Measurements from ENCODE around the gene SEC16B.

DNA sequence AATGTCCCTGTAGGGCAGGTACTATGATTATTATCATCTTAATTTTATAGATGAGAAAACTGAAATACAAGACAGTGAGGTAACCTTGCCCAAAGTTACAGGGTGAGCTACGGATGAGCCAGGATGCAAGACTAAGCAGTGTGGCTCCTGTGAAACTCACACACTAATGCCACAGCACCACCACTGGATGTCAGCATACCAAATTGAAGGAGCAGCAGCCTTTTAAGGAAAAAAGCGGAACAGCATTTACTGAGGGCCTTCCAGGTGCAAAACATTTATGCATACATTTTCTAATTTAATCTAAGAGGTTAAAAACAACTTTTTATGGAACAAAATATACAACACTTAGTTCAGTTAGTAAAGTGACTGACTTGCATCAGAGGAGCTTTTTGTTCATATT, 41.7 kb downstream of the SEC16B start:
- TF ChIP-seq, protein P1, sequence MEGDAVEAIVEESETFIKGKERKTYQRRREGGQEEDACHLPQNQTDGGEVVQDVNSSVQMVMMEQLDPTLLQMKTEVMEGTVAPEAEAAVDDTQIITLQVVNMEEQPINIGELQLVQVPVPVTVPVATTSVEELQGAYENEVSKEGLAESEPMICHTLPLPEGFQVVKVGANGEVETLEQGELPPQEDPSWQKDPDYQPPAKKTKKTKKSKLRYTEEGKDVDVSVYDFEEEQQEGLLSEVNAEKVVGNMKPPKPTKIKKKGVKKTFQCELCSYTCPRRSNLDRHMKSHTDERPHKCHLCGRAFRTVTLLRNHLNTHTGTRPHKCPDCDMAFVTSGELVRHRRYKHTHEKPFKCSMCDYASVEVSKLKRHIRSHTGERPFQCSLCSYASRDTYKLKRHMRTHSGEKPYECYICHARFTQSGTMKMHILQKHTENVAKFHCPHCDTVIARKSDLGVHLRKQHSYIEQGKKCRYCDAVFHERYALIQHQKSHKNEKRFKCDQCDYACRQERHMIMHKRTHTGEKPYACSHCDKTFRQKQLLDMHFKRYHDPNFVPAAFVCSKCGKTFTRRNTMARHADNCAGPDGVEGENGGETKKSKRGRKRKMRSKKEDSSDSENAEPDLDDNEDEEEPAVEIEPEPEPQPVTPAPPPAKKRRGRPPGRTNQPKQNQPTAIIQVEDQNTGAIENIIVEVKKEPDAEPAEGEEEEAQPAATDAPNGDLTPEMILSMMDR (IDR thresholded peaks at IDR 0.05): 0 out of 2 replicates have a peak, but pooled peaks have one; percentile 11
- no peak for TF ChIP-seq ZFX (IDR thresholded peaks at IDR 0.05; ENCODE audit: borderline replicate concordance)
